GM19023 (cell line): ENCODE data around the gene TPPP3.

Experiments
- ATAC-seq: cut with Tn5 transposase; IDR thresholded peaks from one replicate; pipeline ENCODE4 v1.9.1; 2021; ENCODE audit warnings: mild to moderate bottlenecking, moderate library complexity; ENCODE audit not compliant: unreplicated experiment

Gene TPPP3

GRCh38 chr16:67406111-67406971, 13.0 kb upstream of the TPPP3 start:
- no peak for ATAC-seq

GRCh38 chr16:67405336-67405735, 12.0 kb upstream of the TPPP3 start:
- ATAC-seq, result no peak

GRCh38 chr16:67404740-67405226, 11.5 kb upstream of the TPPP3 start:
- ATAC-seq, result no peak

GRCh38 chr16:67403976-67404555, 10.8 kb upstream of the TPPP3 start:
- ATAC-seq, result no peak

GRCh38 chr16:67400901-67401300, 7.6 kb upstream of the TPPP3 start:
- ATAC-seq, result no peak

- ATAC-seq, result no peak
Measured at GRCh38 chr16:67399749-67400704, 6.7 kb upstream of the TPPP3 start.

GRCh38 chr16:67399218-67399733, 6.0 kb upstream of the TPPP3 start:
- ATAC-seq, result no peak

GRCh38 chr16:67398546-67399217, 5.4 kb upstream of the TPPP3 start:
- ATAC-seq, result no peak

- no peak for ATAC-seq
Measured at GRCh38 chr16:67397812-67398545, 4.7 kb upstream of the TPPP3 start.

- ATAC-seq, result no peak
Measured at GRCh38 chr16:67397036-67397801, 3.9 kb upstream of the TPPP3 start.

GRCh38 chr16:67396159-67397035, 3.1 kb upstream of the TPPP3 start:
- ATAC-seq, result no peak

- no peak for ATAC-seq
Measured at GRCh38 chr16:67395458-67396158, 2.3 kb upstream of the TPPP3 start.

- ATAC-seq, result no peak
Measured at GRCh38 chr16:67395105-67395457, 1.8 kb upstream of the TPPP3 start.

- ATAC-seq, result no peak
Measured at GRCh38 chr16:67394155-67395104, 1.1 kb upstream of the TPPP3 start.

GRCh38 chr16:67393788-67394154, 473 bp upstream of the TPPP3 start:
- ATAC-seq, result no peak

GRCh38 chr16:67392301-67393059, 818 bp downstream of the TPPP3 start:
- no peak for ATAC-seq
